Osteocyte (in vitro differentiated cells): ENCODE data around the gene PDE4B. TPM values are rescaled to one million over a fixed set of nuclear protein-coding genes. Genes with fewer than 3 reads are reported as not detected.
A peak's percentile ranks its signal among the peaks of the same experiment; 100 is the strongest.

Source experiments
- DNase-seq: peaks from one replicate; pipeline ENCODE4 v3.0.0; 2021; ENCODE audit warnings: mixed read lengths; ENCODE audit not compliant: unreplicated experiment; ENCODE audit errors: extremely low spot score
- H3K27ac Mint-ChIP-seq: one replicate; pipeline ENCODE4 v1.8.0; 2021; ENCODE audit warnings: mild to moderate bottlenecking, mixed read lengths; ENCODE audit not compliant: unreplicated experiment
- H3K27me3 Mint-ChIP-seq: one replicate; pipeline ENCODE4 v1.8.0; 2021; ENCODE audit warnings: mixed read lengths; ENCODE audit not compliant: unreplicated experiment
- H3K36me3 Mint-ChIP-seq: one replicate; pipeline ENCODE4 v1.8.0; 2021; ENCODE audit warnings: mixed read lengths; ENCODE audit not compliant: unreplicated experiment
- H3K4me1 Mint-ChIP-seq: one replicate; pipeline ENCODE4 v1.8.0; 2021; ENCODE audit warnings: mixed read lengths; ENCODE audit not compliant: unreplicated experiment
- H3K4me3 Mint-ChIP-seq: one replicate; pipeline ENCODE4 v1.8.0; 2021; ENCODE audit warnings: mild to moderate bottlenecking, moderate library complexity, mixed read lengths; ENCODE audit not compliant: unreplicated experiment
- H3K9me3 Mint-ChIP-seq: one replicate; pipeline ENCODE4 v1.8.0; 2021; ENCODE audit warnings: mixed read lengths; ENCODE audit not compliant: unreplicated experiment
- long read RNA-seq: library from polyadenylated mRNA; unstranded; transcript quantifications from one replicate; pipeline ENCODE4 v2.0.0, GENCODE V29; 2021
- total RNA-seq: library from RNA; stranded (reverse); gene quantifications from 2 replicates; pipeline ENCODE4 v1.2.1, GENCODE V29; 2021
- TF ChIP-seq, protein P1 (sequence below): fragments of 200-600 bp; sonication (generic); IDR thresholded peaks from 2 replicates; pipeline ENCODE4 v1.5.0; 2021; ENCODE audit warnings: antibody characterized with exemption, mild to moderate bottlenecking, moderate library complexity

Gene PDE4B
- 50.5 and 53.1 TPM in 2 replicates for total RNA-seq
- long read RNA-seq, transcript PDE4B-203 (10 exons, 3,982 nt): major isoform, 74 of 177 reads
- long read RNA-seq, partial matches to known transcripts: 65 of 177 reads
- long read RNA-seq, other reads (novel, unspliced or antisense): 36 of 177 reads

DNA sequence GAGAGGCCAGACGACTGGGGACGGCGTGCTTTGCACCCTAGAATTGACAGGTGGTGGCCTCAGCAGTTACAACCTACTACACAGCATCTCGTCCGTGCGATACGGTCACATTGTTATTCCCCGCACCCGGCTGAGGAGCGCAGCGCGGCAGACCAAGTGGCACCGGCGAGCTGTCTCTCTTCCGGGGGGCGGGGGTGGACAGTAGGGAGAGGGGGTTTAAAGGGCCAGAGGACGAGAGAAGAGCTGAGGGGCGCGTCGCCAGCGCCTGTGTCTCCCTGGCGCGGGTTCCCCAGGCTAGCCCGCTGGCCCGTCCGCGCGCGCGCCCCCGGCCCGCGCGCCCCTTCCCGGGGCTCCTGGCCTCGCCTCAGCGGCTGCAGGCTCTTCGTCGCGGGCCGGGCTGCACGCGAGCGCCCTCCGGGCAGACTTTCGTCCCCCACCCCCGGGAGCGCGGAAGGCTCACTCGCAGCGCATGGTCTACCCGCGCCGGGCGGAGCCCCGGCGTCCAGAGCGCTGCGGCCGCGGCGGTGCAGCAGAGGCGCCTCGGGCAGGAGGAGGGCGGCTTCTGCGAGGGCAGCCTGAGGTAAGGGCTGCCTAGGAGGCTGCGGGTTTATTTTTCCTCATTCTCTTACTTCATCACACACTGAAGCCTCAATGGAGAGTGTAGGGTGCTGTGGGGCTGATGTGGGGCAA lies at the start of gene PDE4B:
TSS of gene PDE4B (plus strand) at position 227 of the 690 bp plus-strand sequence.
- H3K27me3 Mint-ChIP-seq: peaks cover 70% of the 10 kb centered on the region
- peaks cover 12% of the 10 kb centered on the region for H3K9me3 Mint-ChIP-seq
- peaks cover 13% of the 10 kb centered on the region for H3K4me1 Mint-ChIP-seq
- H3K36me3 Mint-ChIP-seq: no peaks in the 10 kb centered on the region
- TF ChIP-seq, protein P1, sequence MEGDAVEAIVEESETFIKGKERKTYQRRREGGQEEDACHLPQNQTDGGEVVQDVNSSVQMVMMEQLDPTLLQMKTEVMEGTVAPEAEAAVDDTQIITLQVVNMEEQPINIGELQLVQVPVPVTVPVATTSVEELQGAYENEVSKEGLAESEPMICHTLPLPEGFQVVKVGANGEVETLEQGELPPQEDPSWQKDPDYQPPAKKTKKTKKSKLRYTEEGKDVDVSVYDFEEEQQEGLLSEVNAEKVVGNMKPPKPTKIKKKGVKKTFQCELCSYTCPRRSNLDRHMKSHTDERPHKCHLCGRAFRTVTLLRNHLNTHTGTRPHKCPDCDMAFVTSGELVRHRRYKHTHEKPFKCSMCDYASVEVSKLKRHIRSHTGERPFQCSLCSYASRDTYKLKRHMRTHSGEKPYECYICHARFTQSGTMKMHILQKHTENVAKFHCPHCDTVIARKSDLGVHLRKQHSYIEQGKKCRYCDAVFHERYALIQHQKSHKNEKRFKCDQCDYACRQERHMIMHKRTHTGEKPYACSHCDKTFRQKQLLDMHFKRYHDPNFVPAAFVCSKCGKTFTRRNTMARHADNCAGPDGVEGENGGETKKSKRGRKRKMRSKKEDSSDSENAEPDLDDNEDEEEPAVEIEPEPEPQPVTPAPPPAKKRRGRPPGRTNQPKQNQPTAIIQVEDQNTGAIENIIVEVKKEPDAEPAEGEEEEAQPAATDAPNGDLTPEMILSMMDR: no peak
- H3K4me3 Mint-ChIP-seq: peak within 1 kb of the TSS; percentile 68
- no peak for DNase-seq
- H3K27ac Mint-ChIP-seq: no peak within 1 kb of the TSS

GRCh38 chr1:65744731-65745130 lies 48.0 kb upstream of the PDE4B start:
- Mint-ChIP-seq H3K9me3 (peaks cover 5% of the 10 kb centered on the region), H3K27ac (no peak overlapping the region), H3K36me3 (no peaks in the 10 kb centered on the region), H3K4me3 (no peak overlapping the region), H3K4me1 (no peaks in the 10 kb centered on the region), H3K27me3 (peaks cover 6% of the 10 kb centered on the region)
- TF ChIP-seq, protein P1: no peak
- no peak for DNase-seq

DNA sequence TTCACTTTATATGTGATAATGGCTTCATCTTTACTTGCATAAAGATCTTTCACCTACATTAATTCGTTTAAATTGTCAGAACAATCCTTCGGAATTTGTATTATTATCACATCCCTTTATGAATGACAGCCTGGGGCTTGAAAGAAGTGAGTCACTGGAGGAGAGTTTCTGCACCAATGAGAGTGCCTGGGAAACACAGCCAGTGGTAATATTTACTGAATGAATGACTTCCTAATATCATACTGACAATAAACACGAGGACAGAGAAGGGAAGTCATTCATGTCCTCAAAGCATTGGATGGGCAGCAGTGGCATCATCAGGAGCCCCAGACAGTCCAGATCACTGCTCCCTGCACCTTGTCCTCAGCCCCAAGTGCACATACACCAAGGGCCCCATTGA lies 40.7 kb upstream of the PDE4B start:
- TF ChIP-seq, protein P1: no peak
- no peaks in the 10 kb centered on the region for H3K36me3 Mint-ChIP-seq
- H3K9me3 Mint-ChIP-seq: no peaks in the 10 kb centered on the region
- no peaks in the 10 kb centered on the region for H3K4me1 Mint-ChIP-seq
- H3K4me3 Mint-ChIP-seq: no peak overlapping the region
- no peak for DNase-seq
- H3K27me3 Mint-ChIP-seq: peaks cover 33% of the 10 kb centered on the region
- H3K27ac Mint-ChIP-seq: no peak overlapping the region

DNA sequence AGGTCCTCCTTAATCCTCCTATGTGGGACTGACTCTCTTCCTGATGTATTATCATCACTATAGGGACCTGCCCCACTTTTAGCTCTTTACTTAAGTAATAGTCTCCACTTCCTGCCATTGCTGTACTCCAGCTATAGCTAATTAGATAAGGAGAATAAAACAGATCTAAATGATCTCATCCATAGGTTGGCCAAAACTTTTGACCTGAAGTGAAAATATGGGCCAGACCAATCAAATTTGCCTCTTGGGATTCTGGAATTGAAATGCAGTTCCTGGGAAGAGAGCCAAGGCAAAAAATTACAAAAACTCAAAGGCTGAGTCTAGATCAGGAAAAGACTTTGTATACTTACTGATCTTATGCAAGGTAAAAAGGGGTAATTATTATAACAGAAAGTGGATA lies 36.1 kb upstream of the PDE4B start:
- DNase-seq: no peak
- H3K4me3 Mint-ChIP-seq: no peak overlapping the region
- no peaks in the 10 kb centered on the region for H3K9me3 Mint-ChIP-seq
- no peak overlapping the region for H3K27ac Mint-ChIP-seq
- H3K27me3 Mint-ChIP-seq: peaks cover 32% of the 10 kb centered on the region
- H3K4me1 Mint-ChIP-seq: no peaks in the 10 kb centered on the region
- TF ChIP-seq, protein P1: no peak
- no peaks in the 10 kb centered on the region for H3K36me3 Mint-ChIP-seq

GRCh38 chr1:65757531-65757930 lies 35.2 kb upstream of the PDE4B start:
- Mint-ChIP-seq H3K27ac (no peak overlapping the region), H3K36me3 (no peaks in the 10 kb centered on the region), H3K9me3 (no peaks in the 10 kb centered on the region), H3K4me3 (no peak overlapping the region), H3K4me1 (no peaks in the 10 kb centered on the region), H3K27me3 (peaks cover 29% of the 10 kb centered on the region)
- DNase-seq: no peak
- TF ChIP-seq, protein P1: no peak
